Activated T-cell treated with anti-CD3 and anti-CD28 coated beads, Interleukin-2, amount 50 U/mL, for 24 hours (primary cell): ENCODE measurements around the gene RPL10.

Experiments
- DNase-seq: peaks from one replicate; pipeline ENCODE4 v3.0.0-alpha.2; 2020
- H3K27ac Mint-ChIP-seq: 2 replicates; pipeline ENCODE4 v1.8.0; 2020; ENCODE audit warnings: mild to moderate bottlenecking, mixed read lengths
- H3K27me3 Mint-ChIP-seq: 2 replicates; pipeline ENCODE4 v1.8.0; 2020; ENCODE audit warnings: mixed read lengths
- H3K36me3 Mint-ChIP-seq: 2 replicates; pipeline ENCODE4 v1.8.0; 2020; ENCODE audit warnings: low read depth, mixed read lengths
- H3K4me1 Mint-ChIP-seq: 2 replicates; pipeline ENCODE4 v1.8.0; 2020; ENCODE audit warnings: low read depth, mixed read lengths
- H3K4me3 Mint-ChIP-seq: 2 replicates; pipeline ENCODE4 v1.8.0; 2020; ENCODE audit warnings: mild to moderate bottlenecking, moderate library complexity, mixed read lengths
- H3K9me3 Mint-ChIP-seq: 2 replicates; pipeline ENCODE4 v1.8.0; 2020; ENCODE audit warnings: mixed read lengths

The RPL10 gene

DNA sequence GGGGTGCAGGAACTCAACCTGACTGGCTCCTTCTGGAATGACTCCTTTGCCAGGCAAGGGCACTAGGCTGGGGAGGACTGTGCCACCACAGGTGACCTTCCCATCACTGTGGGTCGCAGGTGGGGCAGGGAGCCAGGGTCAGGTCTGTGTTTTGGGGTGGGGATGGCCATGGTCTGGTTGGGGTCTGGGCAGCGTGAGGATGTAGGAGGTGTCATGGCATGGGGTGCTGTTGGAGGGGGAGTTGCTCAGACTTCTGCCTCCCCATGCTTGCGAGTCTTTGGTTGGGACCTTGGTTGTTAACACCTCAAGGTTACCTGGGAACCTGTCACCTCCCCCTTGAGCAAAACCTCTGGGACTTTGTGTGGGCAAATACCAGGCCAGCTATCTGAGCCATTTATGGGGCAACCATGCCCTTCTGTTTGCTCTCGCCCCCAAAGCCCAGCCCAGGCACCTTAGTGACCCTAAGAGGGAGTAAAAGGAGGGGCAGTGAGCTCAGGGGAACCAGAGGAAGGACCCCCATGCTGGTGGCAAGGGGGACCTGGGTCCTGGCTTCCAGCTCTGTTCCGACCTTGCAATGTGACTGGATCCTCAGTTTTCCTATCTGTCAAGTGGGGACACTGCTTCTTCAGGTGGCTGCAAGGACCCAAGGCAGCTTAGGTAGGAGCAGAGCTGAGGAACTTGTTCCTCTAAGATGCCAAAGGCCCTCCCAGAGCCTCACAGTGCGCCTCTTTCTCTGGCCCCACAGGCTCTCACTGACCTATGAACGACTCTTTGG is 36.4 kb downstream of the RPL10 start:
- Mint-ChIP-seq H3K4me3 (no peak overlapping the region), H3K27ac (no peak overlapping the region), H3K9me3 (no peaks in the 10 kb centered on the region), H3K4me1 (peaks cover 26% of the 10 kb centered on the region), H3K36me3 (peaks cover 66% of the 10 kb centered on the region), H3K27me3 (peaks cover 14% of the 10 kb centered on the region)
- no peak for DNase-seq

DNA sequence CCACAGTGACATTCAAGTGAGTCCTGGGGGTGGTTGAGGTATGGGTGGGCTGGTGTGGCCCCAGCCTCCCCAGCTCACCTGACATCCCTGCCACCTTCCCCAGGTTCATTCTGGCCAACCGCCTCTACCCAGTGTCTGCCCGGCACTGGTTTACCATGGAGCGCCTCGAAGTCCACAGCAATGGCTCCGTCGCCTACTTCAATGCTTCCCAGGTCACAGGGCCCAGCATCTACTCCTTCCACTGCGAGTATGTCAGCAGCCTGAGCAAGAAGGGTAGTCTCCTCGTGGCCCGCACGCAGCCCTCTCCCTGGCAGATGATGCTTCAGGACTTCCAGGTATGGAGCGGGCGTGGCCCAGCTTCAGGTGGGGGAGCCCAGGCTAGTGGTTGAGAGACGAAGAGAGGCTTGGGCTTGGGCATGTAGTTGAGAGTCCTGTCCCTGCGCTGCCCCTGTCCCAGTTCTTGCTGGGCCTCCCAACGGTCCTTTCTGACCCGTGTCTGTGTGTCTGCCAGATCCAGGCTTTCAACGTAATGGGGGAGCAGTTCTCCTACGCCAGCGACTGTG is 37.1 kb downstream of the RPL10 start:
- Mint-ChIP-seq H3K4me3 (no peak overlapping the region), H3K27me3 (peaks cover 14% of the 10 kb centered on the region), H3K9me3 (no peaks in the 10 kb centered on the region), H3K4me1 (peaks cover 23% of the 10 kb centered on the region), H3K27ac (no peak overlapping the region), H3K36me3 (peaks cover 71% of the 10 kb centered on the region)
- DNase-seq: no peak

DNA sequence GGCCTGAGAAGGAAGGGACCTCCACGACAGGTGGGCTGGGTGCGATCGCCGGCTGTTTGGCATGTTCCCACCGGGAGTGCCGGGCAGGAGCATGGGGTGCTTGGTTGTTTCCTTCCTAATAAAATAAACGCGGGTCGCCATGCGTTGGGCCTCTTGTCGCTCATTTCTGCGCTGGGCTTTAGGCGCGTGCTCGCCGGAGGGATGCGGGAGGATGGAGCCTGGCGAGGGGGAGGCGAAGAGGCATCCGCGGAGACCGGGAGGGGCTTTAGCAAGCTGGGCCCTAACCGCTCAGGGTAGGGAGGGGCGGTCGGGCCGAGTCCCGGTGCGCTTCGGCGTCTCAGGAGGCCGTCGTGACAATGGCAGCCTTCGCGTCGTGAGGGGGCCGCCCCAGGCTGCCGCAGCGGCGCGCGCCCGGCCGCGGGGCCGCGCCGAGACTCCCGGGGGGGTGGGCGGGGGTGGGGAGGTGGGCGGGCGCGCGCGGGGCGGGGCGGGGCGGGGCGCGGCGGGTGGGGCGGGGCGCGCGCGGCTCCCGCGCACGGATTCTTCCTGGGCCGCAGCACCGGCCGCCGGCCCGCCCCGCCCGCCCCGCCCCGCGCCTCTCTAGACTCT is 38.3 kb downstream of the RPL10 start:
- H3K4me3 Mint-ChIP-seq: peak overlapping the region; percentile 76
- H3K27me3 Mint-ChIP-seq: peaks cover 10% of the 10 kb centered on the region
- no peaks in the 10 kb centered on the region for H3K9me3 Mint-ChIP-seq
- peaks cover 24% of the 10 kb centered on the region for H3K4me1 Mint-ChIP-seq
- peaks cover 78% of the 10 kb centered on the region for H3K36me3 Mint-ChIP-seq
- DNase-seq: peak; percentile 71
- H3K27ac Mint-ChIP-seq: peak overlapping the region; percentile 90

DNA sequence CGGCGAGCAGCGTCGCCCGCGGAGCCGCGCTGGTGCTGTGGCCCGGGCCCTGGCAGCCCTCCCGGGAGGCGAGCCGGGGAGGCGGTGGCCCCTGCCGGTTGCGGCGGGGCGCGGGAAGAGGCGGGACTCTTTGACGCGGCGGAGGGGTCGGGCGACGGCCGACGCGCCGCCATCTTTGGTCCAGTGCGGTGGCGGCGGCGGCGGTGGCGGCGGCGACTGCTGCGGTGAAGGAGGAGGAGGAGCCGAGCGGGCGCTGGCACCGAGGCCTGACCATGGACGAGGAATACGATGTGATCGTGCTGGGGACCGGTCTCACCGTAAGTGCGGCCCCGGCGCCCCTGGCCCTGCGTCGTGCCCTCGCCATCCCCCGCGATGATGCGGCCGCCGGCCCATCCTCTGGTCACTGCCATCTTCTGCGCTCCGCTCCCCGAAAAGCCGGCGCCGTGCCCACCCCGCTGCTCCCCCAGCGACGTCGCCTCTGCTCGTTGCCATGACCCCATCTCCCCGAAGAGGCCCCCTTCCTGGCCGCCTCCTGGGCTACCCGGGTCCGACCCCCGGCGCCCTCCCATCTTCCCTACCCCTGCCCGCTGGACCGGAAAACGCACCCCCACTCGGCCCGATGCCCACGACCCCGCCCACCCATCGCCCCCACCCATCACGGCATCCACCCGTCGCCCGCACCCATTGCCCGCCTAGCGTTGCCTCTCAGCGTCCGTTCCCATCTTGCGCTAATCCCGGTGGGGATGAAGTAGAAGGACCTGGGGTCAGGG is 39.0 kb downstream of the RPL10 start, which contains the start of gene GDI1:
TSS of gene GDI1 (plus strand) at position 172 of the 770 bp plus-strand sequence. CDS start at position 273, 101 bp downstream.
- Mint-ChIP-seq H3K4me1 (peaks cover 26% of the 10 kb centered on the region), H3K36me3 (peaks cover 82% of the 10 kb centered on the region), H3K9me3 (no peaks in the 10 kb centered on the region), H3K27ac (peak within 1 kb of the TSS; percentile 90), H3K27me3 (peaks cover 6% of the 10 kb centered on the region), H3K4me3 (peak within 1 kb of the TSS; percentile 87)
- DNase-seq: peak; percentile 73

DNA sequence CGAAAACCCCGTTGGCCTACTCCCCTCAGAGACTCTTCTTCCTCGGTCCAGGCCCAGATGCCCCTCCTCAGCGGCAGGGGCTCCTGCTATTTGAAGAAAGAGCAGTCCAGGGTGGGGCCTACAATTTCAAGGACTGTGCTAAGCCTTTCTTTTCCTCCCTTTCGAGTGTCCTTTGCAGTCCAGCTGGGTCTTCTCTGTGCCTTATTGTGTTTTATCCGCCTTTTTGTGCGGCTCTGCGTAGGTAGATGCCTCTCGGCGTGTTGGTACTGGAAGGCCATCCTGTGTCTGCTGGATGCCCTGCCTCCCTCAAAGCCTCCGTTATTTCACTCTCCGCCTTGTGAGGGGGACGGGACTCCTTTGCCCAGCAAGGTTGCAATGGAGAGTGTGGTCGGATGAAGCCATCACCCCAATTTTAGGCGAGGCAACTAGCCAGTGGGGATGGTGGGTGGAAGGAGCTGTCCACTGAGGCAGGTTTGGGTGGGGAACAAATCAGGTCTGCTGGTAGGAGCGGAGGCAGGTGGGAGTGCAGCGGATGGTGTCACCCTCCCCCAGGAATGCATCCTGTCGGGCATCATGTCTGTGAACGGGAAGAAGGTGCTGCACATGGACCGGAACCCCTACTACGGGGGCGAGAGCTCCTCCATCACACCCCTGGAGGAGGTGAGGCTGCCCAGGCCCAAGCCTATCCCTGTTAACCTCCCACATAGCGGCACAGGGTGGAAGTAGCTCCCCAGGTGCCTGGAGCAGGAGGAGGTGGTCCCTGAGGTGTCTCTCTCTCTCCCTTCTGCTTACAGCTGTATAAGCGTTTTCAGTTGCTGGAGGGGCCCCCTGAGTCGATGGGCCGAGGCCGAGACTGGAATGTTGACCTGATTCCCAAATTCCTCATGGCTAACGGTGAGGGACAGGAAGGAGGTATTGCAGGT is 40.1 kb downstream of the RPL10 start:
- no peak for DNase-seq
- Mint-ChIP-seq H3K27me3 (peaks cover 5% of the 10 kb centered on the region), H3K4me1 (peaks cover 29% of the 10 kb centered on the region), H3K36me3 (peaks cover 81% of the 10 kb centered on the region), H3K9me3 (no peaks in the 10 kb centered on the region), H3K4me3 (peak overlapping the region; percentile 87), H3K27ac (peak overlapping the region; percentile 85)

GRCh38 chrX:154439841-154440240 is 41.7 kb downstream of the RPL10 start:
- Mint-ChIP-seq H3K27ac (no peak overlapping the region), H3K9me3 (no peaks in the 10 kb centered on the region), H3K36me3 (peaks cover 70% of the 10 kb centered on the region), H3K4me3 (no peak overlapping the region), H3K27me3 (peaks cover 3% of the 10 kb centered on the region), H3K4me1 (peaks cover 33% of the 10 kb centered on the region)
- DNase-seq: no peak

- peak overlapping the region; percentile 40 for H3K27ac Mint-ChIP-seq
Observed at GRCh38 chrX:154440623-154441357, 42.6 kb downstream of the RPL10 start.

GRCh38 chrX:154441564-154441963 is 43.4 kb downstream of the RPL10 start:
- no peak for DNase-seq
- Mint-ChIP-seq H3K9me3 (no peaks in the 10 kb centered on the region), H3K27me3 (peaks cover 3% of the 10 kb centered on the region), H3K4me1 (peaks cover 31% of the 10 kb centered on the region), H3K4me3 (no peak overlapping the region), H3K36me3 (peaks cover 60% of the 10 kb centered on the region), H3K27ac (no peak overlapping the region)

More at GRCh38 chrX:154440623-154441357, 42.6 kb downstream of the RPL10 start:
- Mint-ChIP-seq H3K4me1 (peaks cover 33% of the 10 kb centered on the region), H3K36me3 (peaks cover 60% of the 10 kb centered on the region), H3K4me3 (no peak overlapping the region), H3K9me3 (no peaks in the 10 kb centered on the region), H3K27me3 (peaks cover 3% of the 10 kb centered on the region)
- DNase-seq: no peak

- H3K27ac Mint-ChIP-seq: no peak overlapping the region
- peaks cover 3% of the 10 kb centered on the region for H3K27me3 Mint-ChIP-seq
- no peak overlapping the region for H3K4me3 Mint-ChIP-seq
- no peak for DNase-seq
- peaks cover 31% of the 10 kb centered on the region for H3K4me1 Mint-ChIP-seq
- peaks cover 65% of the 10 kb centered on the region for H3K36me3 Mint-ChIP-seq
- no peaks in the 10 kb centered on the region for H3K9me3 Mint-ChIP-seq
Observed at GRCh38 chrX:154441984-154442707, 44.0 kb downstream of the RPL10 start.

DNA sequence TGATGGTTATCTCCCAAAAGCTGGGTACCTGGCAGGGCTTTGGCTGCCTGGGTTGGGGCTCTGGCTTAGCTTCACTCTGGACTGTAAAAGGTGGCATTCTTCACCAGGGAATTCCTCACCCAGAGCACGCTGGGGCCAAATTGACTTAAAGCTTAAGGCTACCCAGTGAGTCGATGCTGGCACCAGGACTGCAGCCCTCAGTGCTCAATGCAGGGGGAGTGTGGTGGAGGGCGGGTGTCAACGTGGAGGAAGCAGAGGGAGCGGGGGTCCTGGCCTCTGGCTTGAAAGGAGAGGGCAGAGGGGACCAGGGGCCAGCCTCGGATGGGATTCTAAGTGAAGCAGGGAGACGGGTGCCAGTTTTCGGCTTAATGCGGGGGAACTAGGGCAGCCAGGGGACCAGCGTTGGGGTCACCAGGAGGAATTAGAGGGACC is 45.3 kb downstream of the RPL10 start:
- Mint-ChIP-seq H3K4me3 (peak overlapping the region; percentile 67), H3K27ac (peak overlapping the region; percentile 63), H3K36me3 (peaks cover 63% of the 10 kb centered on the region), H3K27me3 (peaks cover 5% of the 10 kb centered on the region), H3K9me3 (no peaks in the 10 kb centered on the region), H3K4me1 (peaks cover 26% of the 10 kb centered on the region)
- no peak for DNase-seq

DNA sequence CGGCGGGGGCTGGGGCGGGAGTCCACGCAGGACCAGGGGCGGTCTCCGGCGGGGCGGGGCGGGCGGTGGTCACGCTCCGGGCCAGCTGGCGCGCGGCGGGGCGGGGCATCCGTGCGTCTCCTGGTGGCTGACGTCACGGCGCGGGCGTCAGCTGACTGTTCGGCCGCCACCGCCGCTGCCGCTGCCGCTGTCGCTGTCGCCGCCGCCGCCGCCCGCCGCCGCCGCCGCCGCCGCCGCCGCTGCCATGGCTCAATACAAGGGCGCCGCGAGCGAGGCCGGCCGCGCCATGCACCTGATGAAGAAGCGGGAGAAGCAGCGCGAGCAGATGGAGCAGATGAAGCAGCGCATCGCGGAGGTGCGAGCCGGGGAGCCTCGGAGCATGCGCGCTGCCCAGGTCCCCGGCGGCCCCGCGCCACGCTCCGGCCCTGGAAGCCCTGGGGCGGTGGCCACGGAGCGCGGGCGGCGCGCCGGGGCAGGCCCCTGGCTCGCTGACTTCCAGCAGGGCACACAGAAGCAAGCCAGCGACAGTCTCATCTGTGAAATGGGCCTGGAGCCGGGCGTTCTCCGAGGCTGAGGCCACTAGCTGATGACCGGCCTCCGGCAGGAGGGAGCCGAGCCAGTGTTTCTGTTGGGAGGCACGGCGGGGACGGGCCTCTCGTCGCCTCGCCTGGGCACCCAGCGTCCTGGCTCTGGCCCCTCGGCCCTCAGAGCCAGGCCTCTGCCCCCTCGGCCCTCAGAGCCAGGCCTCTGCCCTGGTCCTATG is 46.0 kb downstream of the RPL10 start, which contains the start of gene FAM50A:
TSS of gene FAM50A (plus strand) at position 150 of the 763 bp plus-strand sequence. CDS start at position 245, 95 bp downstream.
- Mint-ChIP-seq H3K4me1 (peaks cover 23% of the 10 kb centered on the region), H3K27ac (peak within 1 kb of the TSS; percentile 63), H3K36me3 (peaks cover 62% of the 10 kb centered on the region)

GRCh38 chrX:154444755-154445246 is 46.6 kb downstream of the RPL10 start:
- H3K9me3 Mint-ChIP-seq: no peaks in the 10 kb centered on the region
- peaks cover 60% of the 10 kb centered on the region for H3K36me3 Mint-ChIP-seq
- DNase-seq: no peak
- H3K4me1 Mint-ChIP-seq: peaks cover 23% of the 10 kb centered on the region
- peak overlapping the region; percentile 72 for H3K4me3 Mint-ChIP-seq
- no peak overlapping the region for H3K27ac Mint-ChIP-seq
- H3K27me3 Mint-ChIP-seq: peaks cover 6% of the 10 kb centered on the region

More for the DNA sequence above, 46.0 kb downstream of the RPL10 start, which contains the start of gene FAM50A:
- H3K27me3 Mint-ChIP-seq: peaks cover 6% of the 10 kb centered on the region
- peak within 1 kb of the TSS; percentile 72 for H3K4me3 Mint-ChIP-seq
- no peaks in the 10 kb centered on the region for H3K9me3 Mint-ChIP-seq
- peak; percentile 82 for DNase-seq
